Measurements from ENCODE around the gene CLRN1. TPM values are rescaled to one million over a fixed set of nuclear protein-coding genes. Genes with fewer than 3 reads are reported as not detected.

The CLRN1 gene
- total RNA-seq, 1 experiment from 2014 or later = not detected

DNA sequence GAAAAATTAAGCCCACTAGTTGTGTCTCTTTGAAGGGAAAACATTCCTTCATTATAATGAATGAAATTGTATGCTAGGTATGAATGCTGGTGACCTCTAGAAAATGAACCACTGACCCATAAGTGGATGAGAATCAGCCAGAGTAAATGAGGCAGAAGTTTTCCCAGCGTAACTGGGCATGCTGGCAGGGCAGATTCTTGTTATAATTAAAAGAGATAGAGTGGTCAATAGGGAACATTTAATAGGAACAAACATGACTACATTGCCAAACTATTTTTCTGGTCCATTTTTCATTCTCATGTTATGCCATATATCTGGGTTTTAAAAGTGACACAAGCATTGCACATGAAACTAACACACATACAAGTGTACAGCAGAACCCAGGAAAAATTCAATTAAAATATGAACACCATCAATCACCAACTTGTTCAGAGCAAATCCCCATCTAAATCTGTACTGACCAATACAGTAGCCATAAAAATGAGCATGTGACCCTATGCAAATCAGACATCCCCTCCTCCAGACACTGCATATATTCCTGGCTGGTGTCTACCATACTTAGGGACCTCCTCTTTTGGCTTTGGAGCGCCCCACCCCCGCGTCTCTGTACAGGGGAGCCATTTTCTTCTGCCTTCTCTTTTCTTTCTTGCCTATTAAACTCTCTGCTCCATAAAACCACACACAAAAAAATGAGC lies 4.0 kb downstream of the CLRN1 start:
- DNase-seq (ENCODE audit: low read depth in 1 of 2, low spot score in 2 of 2) = no peak

DNA sequence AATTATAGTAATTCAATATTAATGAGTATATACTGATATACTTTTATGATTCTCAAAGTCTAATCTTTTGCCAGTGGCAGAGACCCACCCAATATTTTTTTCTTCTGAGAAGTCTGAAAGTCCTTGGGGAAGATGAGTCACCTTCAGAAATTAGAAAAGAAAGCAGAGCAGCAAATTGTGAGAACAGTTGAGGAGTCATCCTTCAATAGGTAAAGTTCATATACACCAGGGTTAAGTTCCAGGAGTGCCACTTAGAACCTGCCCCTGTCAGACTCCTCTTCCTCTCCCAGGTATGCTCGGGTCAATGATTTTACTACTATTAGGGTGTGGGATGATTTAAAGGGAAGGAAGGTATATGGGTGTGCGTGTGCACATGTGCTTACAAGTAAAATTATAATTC lies 7.1 kb downstream of the CLRN1 start:
- no peaks in the 10 kb centered on the region for H3K36me3 ChIP-seq
- no peak overlapping the region for H3K27ac ChIP-seq
- H3K9me3 ChIP-seq (replicated peaks) = no peaks in the 10 kb centered on the region
- H3K4me3 ChIP-seq = no peak overlapping the region
- H3K27me3 ChIP-seq (replicated peaks) = peaks cover 14% of the 10 kb centered on the region
- no peak for DNase-seq (ENCODE audit: low read depth in 1 of 2, low spot score in 2 of 2)
- peaks cover 4% of the 10 kb centered on the region for H3K4me1 ChIP-seq (replicated peaks)

More for the DNA sequence above, 4.0 kb downstream of the CLRN1 start:
- Histone ChIP-seq H3K9me3 (replicated peaks) (no peaks in the 10 kb centered on the region), H3K4me3 (no peak overlapping the region), H3K27ac (no peak overlapping the region), H3K27me3 (replicated peaks) (peaks cover 2% of the 10 kb centered on the region; the same call in 1 of the 2 replicates), H3K4me1 (replicated peaks) (peaks cover 11% of the 10 kb centered on the region), H3K36me3 (no peaks in the 10 kb centered on the region)

DNA sequence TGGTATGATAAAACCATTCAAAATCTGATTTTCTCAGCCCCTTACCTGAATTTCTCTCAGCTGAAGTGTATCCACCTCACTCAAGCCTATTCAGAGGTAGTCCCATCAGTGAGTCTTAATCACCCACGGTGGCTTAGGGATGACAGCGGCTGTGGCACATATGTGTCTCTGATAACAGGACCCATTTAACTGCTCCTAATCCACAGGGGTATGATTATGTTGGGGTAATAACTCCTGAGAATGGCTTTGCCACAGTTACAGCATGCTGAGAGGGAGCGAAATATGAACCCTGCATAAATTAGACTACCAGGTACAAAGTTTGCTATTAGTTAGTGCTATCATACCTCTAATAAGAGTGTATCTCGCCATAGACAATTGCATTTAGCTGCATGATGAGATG lies 10.6 kb downstream of the CLRN1 start:
- Histone ChIP-seq H3K36me3 (no peaks in the 10 kb centered on the region), H3K4me1 (replicated peaks) (no peaks in the 10 kb centered on the region), H3K9me3 (replicated peaks) (no peaks in the 10 kb centered on the region), H3K27me3 (replicated peaks) (peaks cover 26% of the 10 kb centered on the region), H3K27ac (no peak overlapping the region), H3K4me3 (no peak overlapping the region)
- no peak for DNase-seq (ENCODE audit: low read depth in 1 of 2, low spot score in 2 of 2)

- no peak overlapping the region for H3K27ac ChIP-seq
- no peaks in the 10 kb centered on the region for H3K4me1 ChIP-seq (replicated peaks)
- peaks cover 26% of the 10 kb centered on the region for H3K27me3 ChIP-seq (replicated peaks)
- no peak overlapping the region for H3K4me3 ChIP-seq
- H3K9me3 ChIP-seq (replicated peaks) = no peaks in the 10 kb centered on the region
- H3K36me3 ChIP-seq = no peaks in the 10 kb centered on the region
- DNase-seq (ENCODE audit: low read depth in 1 of 2, low spot score in 2 of 2) = no peak
Observed at GRCh38 chr3:150960708-150961684, 11.5 kb downstream of the CLRN1 start.

DNA sequence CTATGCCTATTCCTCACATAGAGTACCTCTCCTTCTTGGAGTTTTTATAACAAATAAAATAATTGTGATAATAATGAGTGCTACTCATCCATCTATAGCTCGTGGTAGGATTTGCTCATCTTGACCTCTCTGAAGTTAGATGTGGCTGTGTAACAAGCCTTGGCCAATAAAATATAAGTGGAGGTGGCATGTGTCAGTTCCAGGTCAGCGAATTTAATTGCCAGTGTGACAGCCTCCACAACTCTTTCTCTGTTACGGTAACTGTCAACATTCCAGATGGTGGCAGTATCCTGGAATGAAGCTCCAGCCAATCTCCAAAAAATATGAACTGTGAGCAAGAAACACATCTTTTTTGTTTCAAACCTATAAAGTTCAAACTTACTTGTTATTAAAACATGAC lies 13.8 kb downstream of the CLRN1 start:
- peaks cover 33% of the 10 kb centered on the region for H3K27me3 ChIP-seq (replicated peaks)
- no peaks in the 10 kb centered on the region for H3K36me3 ChIP-seq
- H3K9me3 ChIP-seq (replicated peaks) = no peaks in the 10 kb centered on the region

GRCh38 chr3:150956376-150956775 lies 16.2 kb downstream of the CLRN1 start:
- Histone ChIP-seq H3K9me3 (replicated peaks) (no peaks in the 10 kb centered on the region), H3K27ac (no peak overlapping the region), H3K36me3 (no peaks in the 10 kb centered on the region), H3K4me1 (replicated peaks) (no peaks in the 10 kb centered on the region), H3K4me3 (no peak overlapping the region), H3K27me3 (replicated peaks) (peaks cover 32% of the 10 kb centered on the region)
- no peak for DNase-seq (ENCODE audit: low read depth in 1 of 2, low spot score in 2 of 2)

More for the DNA sequence above, 13.8 kb downstream of the CLRN1 start:
- Histone ChIP-seq H3K4me1 (replicated peaks) (no peaks in the 10 kb centered on the region), H3K4me3 (no peak overlapping the region), H3K27ac (no peak overlapping the region)
- no peak for DNase-seq (ENCODE audit: low read depth in 1 of 2, low spot score in 2 of 2)

- H3K27ac ChIP-seq = no peak overlapping the region
- no peak for DNase-seq (ENCODE audit: low read depth in 1 of 2, low spot score in 2 of 2)
- no peaks in the 10 kb centered on the region for H3K4me1 ChIP-seq (replicated peaks)
- H3K4me3 ChIP-seq = no peak overlapping the region
- no peaks in the 10 kb centered on the region for H3K9me3 ChIP-seq (replicated peaks)
- H3K36me3 ChIP-seq = no peaks in the 10 kb centered on the region
- H3K27me3 ChIP-seq (replicated peaks) = peaks cover 24% of the 10 kb centered on the region
Observed at GRCh38 chr3:150951923-150952322, 20.6 kb downstream of the CLRN1 start.

GRCh38 chr3:150945226-150946032 lies 27.1 kb downstream of the CLRN1 start:
- Histone ChIP-seq H3K27ac (no peak overlapping the region), H3K36me3 (no peaks in the 10 kb centered on the region), H3K27me3 (replicated peaks) (peaks cover 4% of the 10 kb centered on the region), H3K4me3 (no peak overlapping the region), H3K9me3 (replicated peaks) (no peaks in the 10 kb centered on the region), H3K4me1 (replicated peaks) (no peaks in the 10 kb centered on the region)
- no peak for DNase-seq (ENCODE audit: low read depth in 1 of 2, low spot score in 2 of 2)

- Histone ChIP-seq H3K9me3 (replicated peaks) (no peaks in the 10 kb centered on the region), H3K27ac (no peak overlapping the region), H3K4me1 (replicated peaks) (no peaks in the 10 kb centered on the region), H3K4me3 (no peak overlapping the region), H3K36me3 (no peaks in the 10 kb centered on the region), H3K27me3 (replicated peaks) (no peaks in the 10 kb centered on the region; the same call in 1 of the 2 replicates)
- no peak for DNase-seq (ENCODE audit: low read depth in 1 of 2, low spot score in 2 of 2)
Observed at GRCh38 chr3:150942221-150942620, 30.3 kb downstream of the CLRN1 start.

DNA sequence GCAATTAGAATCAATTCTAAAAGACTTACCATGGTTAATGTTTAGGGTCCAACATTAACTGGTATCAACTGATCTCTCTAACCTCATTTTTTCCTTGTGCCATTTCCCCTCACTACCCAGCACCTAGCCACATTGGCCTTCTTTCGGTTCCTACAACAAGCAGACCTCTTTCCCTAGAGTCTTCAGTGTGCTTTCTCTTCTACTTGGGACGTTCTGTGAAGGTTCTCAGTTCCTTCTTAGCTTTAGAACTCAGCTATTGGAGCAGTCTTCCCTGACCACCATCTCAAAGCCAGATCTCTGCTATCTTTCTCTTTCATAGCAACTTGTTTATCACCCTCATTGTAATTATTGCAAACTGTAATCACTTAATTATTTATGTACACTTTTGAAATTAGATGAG lies 35.8 kb downstream of the CLRN1 start:
- Histone ChIP-seq H3K4me1 (replicated peaks) (no peaks in the 10 kb centered on the region), H3K9me3 (replicated peaks) (no peaks in the 10 kb centered on the region), H3K27ac (no peak overlapping the region), H3K36me3 (no peaks in the 10 kb centered on the region), H3K27me3 (replicated peaks) (no peaks in the 10 kb centered on the region; the same call in 1 of the 2 replicates), H3K4me3 (no peak overlapping the region)
- DNase-seq (ENCODE audit: low read depth in 1 of 2, low spot score in 2 of 2) = no peak

GRCh38 chr3:150933473-150933995 lies 39.0 kb downstream of the CLRN1 start:
- H3K4me1 ChIP-seq (replicated peaks) = no peaks in the 10 kb centered on the region
- H3K27ac ChIP-seq = no peak overlapping the region
- no peak overlapping the region for H3K4me3 ChIP-seq
- H3K9me3 ChIP-seq (replicated peaks) = no peaks in the 10 kb centered on the region
- DNase-seq (ENCODE audit: low read depth in 1 of 2, low spot score in 2 of 2) = no peak
- no peaks in the 10 kb centered on the region for H3K36me3 ChIP-seq
- 0 out of 2 replicates have a peak, but pooled peaks cover 3% of the 10 kb centered on the region for H3K27me3 ChIP-seq (replicated peaks)

- no peaks in the 10 kb centered on the region for H3K9me3 ChIP-seq (replicated peaks)
- H3K4me3 ChIP-seq = no peak overlapping the region
- no peak for DNase-seq (ENCODE audit: low read depth in 1 of 2, low spot score in 2 of 2)
- 0 out of 2 replicates have a peak, but pooled peaks cover 7% of the 10 kb centered on the region for H3K27me3 ChIP-seq (replicated peaks)
- no peaks in the 10 kb centered on the region for H3K36me3 ChIP-seq
- H3K4me1 ChIP-seq (replicated peaks) = no peaks in the 10 kb centered on the region
- no peak overlapping the region for H3K27ac ChIP-seq
Observed at GRCh38 chr3:150931745-150932144, 40.8 kb downstream of the CLRN1 start.

- Histone ChIP-seq H3K9me3 (replicated peaks) (no peaks in the 10 kb centered on the region), H3K36me3 (no peaks in the 10 kb centered on the region), H3K4me1 (replicated peaks) (no peaks in the 10 kb centered on the region), H3K4me3 (no peak overlapping the region), H3K27ac (no peak overlapping the region), H3K27me3 (replicated peaks) (0 out of 2 replicates have a peak, but pooled peaks cover 7% of the 10 kb centered on the region)
- no peak for DNase-seq (ENCODE audit: low read depth in 1 of 2, low spot score in 2 of 2)
Observed at GRCh38 chr3:150930839-150931238, 41.7 kb downstream of the CLRN1 start.
